GM12872 (cell line): ENCODE measurements around the gene BMS1.

Source experiments
- TF ChIP-seq, protein P1 (sequence below): IDR thresholded peaks from 3 replicates; pipeline ENCODE4 v1.5.1; 2011; ENCODE audit warnings: low read depth, mild to moderate bottlenecking, low read length, moderate library complexity; ENCODE audit not compliant: insufficient read depth

The BMS1 gene

DNA sequence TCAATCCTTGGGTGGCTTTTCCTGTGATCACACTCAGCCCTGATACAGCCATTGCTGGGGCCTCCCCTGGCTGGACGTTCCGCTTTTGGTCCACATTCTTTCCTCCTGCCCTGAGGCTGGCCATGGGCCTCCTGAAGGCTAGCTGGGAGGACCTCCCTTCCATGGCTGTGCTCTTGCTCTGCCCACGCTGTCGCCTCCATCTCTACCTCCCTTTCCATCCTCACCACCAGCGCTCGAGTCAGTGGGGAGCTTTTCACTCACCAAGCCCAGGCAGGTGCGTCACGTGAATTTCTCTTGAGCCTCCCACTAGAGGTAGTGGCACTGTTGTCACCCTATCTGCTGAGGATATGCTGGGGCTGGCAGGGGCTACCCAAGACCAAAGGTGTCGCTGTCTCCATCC, 85.9 kb downstream of the BMS1 start:
- TF ChIP-seq, protein P1, sequence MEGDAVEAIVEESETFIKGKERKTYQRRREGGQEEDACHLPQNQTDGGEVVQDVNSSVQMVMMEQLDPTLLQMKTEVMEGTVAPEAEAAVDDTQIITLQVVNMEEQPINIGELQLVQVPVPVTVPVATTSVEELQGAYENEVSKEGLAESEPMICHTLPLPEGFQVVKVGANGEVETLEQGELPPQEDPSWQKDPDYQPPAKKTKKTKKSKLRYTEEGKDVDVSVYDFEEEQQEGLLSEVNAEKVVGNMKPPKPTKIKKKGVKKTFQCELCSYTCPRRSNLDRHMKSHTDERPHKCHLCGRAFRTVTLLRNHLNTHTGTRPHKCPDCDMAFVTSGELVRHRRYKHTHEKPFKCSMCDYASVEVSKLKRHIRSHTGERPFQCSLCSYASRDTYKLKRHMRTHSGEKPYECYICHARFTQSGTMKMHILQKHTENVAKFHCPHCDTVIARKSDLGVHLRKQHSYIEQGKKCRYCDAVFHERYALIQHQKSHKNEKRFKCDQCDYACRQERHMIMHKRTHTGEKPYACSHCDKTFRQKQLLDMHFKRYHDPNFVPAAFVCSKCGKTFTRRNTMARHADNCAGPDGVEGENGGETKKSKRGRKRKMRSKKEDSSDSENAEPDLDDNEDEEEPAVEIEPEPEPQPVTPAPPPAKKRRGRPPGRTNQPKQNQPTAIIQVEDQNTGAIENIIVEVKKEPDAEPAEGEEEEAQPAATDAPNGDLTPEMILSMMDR = no peak

DNA sequence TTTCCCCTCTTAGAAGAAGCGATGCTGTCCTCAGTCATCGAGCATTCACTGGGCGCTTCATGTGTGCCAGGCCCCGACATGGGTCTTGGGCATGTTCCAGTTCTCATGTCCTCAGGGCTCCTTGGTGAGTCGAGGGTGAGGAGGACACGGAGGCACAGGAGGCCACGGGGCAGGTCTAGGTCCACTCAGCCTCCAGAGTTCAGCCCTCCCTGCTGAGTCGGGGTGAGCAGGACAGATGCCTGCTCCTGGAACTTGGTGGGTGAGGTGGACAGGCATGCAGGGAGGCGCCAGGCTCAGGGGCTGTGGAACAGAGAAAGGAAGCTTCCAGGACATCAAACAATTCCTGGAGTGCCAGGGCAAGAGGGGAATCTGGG, 87.4 kb downstream of the BMS1 start:
- TF ChIP-seq, protein P1 = no peak

GRCh38 chr10:42871823-42872222, 89.2 kb downstream of the BMS1 start:
- TF ChIP-seq, protein P1 = no peak

GRCh38 chr10:42872865-42873435, 90.4 kb downstream of the BMS1 start:
- TF ChIP-seq, protein P1 = no peak

DNA sequence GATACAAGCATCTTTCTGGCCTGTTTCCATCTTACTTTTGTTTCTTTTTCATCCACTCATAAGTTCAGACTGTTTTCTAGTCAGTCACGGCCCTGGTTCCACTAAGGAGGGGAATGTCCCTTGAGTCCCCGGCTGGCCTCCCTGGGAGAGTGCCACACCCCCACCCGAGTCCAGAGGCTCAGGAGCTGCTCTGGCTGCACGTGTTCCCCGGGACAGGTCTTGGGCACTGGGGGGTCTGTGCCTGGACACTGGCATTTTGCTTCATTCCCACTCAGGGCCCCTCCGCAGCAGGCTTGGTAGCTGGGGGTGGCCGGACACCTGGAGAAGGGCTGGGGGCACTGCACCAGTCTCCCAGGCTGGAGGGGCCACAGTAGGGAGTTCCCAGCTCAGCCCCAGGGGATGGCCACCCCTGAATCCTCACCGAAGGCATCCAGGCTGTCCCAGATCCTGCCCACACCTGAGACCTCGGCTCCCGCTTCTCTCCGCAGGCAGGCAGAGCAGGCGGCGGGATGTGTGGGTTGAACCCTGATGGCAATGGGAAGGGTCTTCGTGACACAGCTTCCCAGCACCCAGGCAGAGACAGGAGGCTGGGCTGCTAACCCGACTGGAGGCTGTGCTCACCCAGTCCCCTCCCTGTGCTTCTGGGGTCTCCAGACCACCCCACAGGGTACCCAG, 92.3 kb downstream of the BMS1 start:
- TF ChIP-seq, protein P1 = no peak

DNA sequence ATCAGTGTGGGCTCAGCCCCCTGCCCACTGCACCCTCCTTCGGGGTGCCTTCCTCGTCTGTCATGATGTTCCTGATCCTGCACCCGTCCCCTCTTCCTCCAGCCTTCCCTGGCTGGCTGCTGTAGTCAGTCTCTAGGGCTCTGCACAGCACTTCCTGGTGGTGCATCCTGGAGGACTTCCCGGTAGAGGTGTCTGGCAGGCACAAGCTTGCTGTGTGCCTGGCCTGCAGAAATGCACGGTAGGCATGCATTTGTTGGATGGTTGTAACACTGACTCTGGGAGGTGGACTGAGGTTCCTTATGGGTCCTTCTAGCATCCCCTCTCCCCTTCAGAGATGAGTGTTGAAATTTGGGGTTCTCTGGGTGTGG, 92.8 kb downstream of the BMS1 start:
- TF ChIP-seq, protein P1 = no peak

DNA sequence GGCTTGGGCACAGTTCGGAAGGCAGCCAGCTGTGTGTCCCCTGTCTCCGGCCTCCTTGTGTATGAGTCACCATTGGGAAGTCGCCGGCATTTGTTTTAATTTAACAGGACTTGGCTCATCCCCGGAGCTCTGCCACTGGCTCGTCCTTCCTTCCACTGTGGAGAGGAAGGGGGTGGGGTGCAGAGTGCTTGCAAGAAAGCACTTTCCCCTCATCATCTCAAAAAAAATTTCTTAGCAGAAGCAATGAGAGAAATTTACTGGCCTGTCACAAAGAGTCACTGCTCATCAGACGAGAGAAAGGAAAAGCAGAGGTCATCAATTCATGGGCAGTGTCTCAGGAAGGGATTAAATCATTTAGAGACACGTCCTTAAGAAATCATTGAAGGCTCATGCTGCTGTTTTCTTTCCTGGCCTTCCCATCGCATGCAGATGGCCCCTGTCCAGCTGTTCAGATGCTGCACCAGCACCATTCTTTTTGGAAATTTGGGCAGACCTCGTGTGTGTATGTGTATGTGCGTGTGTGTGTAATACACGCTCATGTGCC, 93.3 kb downstream of the BMS1 start:
- TF ChIP-seq, protein P1 = no peak
